Skin of body (tissue), 2 donors: ENCODE results near the gene MTHFR. TPM values are rescaled to one million over a fixed set of nuclear protein-coding genes. Genes with fewer than 3 reads are reported as not detected.

Experiments
- DNase-seq: peaks from one replicate; lab custom pipeline; 2025; lab: John Stamatoyannopoulos, UW
- total RNA-seq: library from RNA; depleted of rRNA; stranded (reverse); fragments of >200 nt; gene quantifications from one replicate; pipeline ENCODE4 v1.2.3, GENCODE V29; 2014

Gene MTHFR
- total RNA-seq, 1 donor from 2014 or later: 22.5 TPM

DNA sequence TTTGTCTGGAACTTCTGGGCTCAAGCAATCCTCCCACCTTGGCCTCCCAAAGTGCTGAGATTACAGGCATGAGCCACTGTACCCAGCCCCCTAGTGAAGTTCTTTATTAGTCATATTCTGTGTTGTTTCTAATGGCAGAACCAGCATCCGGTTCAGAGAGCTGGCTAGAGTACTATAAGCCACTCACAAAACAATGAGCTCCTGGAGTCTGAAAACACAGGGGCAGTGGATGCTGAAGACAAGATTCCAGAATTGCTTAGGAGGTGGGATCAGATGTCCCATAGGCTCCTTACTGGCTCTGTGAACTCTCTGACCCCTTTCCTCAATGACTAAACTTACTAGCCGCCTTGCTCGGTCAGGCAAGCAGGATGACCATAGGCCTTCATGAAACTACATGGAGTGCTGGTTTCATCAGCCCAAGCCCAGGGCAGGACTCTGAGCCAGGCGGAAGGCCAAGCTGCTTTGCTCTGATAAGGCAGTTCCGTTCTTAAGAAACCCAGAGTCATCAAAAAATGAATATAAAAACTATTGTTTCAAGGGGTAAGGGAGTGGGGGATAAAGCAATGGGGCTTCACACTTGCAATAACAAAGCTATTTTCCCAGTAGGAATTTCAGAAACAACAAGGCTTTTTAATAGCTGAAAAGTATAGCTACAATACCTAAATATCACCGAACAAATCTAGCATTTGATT, 8.1 kb downstream of the MTHFR start:
- no peak for DNase-seq

DNA sequence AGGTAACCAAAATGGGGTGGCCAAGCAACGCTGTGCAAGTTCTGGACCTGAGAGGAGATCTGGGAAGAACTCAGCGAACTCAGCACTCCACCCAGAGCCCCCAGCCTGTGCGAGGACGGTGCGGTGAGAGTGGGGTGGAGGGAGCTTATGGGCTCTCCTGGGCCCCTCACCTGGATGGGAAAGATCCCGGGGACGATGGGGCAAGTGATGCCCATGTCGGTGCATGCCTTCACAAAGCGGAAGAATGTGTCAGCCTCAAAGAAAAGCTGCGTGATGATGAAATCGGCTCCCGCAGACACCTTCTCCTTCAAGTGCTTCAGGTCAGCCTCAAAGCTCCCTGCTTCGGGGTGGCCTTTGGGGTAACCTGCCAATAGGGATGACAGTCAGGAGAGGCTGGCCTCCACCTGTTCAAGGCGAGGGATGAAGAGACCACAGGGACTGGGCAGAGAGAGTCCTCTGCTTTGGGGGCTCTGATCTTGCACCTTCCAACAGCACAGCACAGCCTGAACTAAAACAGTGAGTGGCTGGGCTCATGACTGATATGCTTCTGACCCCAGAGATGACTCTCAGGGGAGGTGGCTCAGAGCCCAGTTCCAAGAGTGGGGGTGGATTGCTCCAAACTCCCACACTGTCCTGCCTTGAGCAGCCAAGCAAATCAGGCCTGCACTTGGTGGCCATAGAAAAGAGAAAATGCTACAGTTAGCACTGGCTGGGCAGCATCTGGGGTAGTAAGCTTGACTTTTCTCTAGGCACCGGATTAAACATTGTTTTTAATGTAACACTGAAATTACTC, 9.5 kb downstream of the MTHFR start:
- no peak for DNase-seq

DNA sequence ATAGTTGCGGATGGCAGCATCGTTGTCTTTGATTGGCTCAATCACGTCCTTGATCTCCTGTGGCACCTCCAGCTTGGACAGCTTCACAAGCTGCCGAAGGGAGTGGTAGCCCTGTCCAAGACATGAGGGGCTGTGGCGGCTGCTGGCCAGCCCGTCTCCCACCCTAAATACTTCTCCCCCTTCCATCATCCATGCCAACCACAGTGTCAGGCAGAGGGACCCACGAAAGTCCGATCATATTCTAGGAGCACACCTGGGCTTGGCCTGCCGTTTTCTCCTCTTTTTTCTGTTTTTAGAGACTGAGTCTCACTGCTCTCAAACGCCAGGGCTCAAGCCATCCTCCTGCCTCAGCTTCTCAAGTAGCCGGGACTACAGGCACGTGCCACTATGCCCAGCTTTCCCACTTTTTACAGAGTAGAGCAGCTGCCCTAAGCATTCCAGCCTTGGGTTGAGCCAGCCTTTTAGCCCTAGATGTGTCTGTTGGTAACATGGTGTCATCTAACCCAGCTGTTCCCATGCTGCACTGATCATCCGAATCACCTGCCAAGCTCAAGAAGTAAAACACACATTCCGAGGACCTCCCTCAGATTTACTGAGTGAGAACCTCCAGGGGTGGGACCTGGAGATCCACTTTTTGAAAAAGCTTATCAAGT, 10.4 kb downstream of the MTHFR start:
- no peak for DNase-seq

DNA sequence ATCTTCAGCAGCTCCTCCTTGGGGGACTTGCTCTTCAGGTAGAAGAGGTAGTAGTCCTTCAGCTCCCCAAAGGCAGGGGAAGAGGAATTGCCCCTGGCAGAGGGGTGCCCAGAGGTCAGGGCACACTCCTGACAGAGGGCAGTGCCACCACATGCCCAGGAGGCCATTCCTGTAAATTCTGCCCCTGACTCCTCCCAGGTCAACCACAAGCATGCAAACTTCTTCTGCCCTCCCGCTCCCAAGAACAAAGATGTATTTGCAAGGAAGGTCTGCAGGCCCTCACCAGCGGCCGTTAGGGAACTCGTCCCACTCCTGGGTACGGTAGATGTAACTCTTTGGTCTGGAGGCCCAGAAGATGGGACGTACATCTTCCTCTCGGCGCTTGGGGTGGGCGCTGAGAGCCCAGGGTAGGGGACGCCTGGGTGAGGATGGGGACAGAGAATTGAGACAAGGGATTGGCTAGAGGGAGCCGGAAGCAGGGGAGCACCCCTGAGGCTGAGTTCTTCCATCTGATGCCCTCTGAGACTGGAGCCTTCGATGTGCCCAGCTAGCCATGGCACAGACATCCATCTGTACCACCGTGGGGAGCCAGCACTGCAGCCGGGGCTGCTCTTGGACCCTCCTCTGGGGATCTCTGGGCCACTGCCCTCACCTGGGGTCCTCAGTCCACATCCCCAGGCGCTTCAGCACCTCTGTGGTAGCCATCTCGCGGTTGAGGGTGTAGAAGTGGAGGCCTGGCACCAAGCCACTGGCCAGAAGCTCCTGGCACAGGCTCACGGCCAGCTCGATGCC, 11.1 kb downstream of the MTHFR start:
- DNase-seq: no peak

GRCh38 chr1:11793819-11794218, 11.9 kb downstream of the MTHFR start:
- no peak for DNase-seq

GRCh38 chr1:11792106-11792505, 13.7 kb downstream of the MTHFR start:
- no peak for DNase-seq

DNA sequence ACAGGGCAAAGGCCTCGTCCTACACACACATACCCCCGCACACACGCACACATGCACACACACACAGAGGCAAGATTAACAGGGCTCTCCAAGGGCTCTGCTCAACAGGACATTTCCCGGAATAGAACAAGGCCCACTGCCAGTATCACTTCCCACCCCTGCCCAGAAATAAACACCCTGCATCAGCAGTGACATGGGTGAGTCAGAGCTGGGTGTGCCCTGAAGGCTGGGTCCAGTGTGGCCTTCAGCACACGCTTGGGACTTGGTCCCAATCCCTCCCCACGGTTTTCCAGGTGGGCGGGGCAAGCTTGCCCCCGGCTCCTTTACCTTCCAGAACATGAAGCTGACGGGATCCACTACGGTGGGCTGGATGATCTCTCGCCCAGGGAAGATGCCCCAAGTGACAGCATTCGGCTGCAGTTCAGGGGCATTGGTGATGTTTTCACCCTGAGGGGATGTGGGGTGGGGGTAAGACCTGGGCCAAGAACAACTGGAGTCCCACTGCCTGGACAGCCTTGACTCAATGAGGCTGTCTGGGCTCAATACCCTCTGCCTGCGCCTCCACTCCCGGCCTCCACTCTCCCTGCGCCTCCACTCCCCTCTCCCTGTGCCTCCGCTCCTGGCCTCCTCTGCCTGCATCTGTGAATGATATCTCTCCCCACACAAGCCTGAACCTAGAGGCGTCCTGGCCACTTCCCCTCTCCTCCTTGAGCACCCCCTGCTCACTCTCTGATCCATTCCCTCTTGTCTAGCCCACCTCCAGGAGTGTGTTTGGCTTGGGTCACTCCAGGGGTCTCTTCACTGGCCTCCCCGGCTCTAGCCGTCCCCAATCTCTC, 14.7 kb downstream of the MTHFR start:
- peak; percentile 38 for DNase-seq

DNA sequence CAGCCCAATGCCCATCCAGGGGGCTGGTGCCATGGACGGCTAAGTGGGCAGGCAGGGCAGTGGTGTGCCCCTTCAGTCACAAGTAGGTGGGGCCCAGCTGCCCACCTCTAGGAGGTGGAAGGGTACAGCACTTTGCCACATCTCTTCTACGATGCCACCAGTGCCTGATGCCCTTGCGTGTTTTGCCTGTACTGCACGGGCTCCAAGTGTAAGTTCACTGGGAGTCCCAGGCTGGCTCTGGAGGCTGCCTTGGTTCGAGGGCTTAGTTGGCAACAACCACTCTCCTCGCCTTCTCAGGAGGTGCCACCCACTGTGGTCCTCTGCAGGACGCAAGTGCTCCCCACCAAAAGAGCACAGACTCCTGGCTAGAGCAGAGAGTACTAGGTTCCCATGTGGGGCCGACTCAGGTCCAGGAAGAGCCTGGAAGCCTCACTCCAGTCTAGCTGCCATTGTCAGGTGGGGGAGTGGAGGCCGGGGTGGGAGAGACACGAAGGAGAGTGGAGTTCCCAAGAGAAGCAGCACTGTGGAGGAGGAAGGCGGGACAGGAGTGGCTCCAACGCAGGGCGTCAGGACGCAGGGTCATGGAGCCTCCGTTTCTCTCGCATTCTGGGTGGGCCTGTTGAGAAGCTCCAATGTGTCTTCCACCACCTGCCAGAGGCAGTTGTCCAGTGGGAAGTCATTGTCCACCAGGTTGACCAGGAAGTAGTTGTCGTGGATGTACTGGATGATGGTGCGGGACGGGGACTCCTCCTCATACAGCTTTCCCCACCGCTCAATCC, 15.5 kb downstream of the MTHFR start:
- DNase-seq: no peak

DNA sequence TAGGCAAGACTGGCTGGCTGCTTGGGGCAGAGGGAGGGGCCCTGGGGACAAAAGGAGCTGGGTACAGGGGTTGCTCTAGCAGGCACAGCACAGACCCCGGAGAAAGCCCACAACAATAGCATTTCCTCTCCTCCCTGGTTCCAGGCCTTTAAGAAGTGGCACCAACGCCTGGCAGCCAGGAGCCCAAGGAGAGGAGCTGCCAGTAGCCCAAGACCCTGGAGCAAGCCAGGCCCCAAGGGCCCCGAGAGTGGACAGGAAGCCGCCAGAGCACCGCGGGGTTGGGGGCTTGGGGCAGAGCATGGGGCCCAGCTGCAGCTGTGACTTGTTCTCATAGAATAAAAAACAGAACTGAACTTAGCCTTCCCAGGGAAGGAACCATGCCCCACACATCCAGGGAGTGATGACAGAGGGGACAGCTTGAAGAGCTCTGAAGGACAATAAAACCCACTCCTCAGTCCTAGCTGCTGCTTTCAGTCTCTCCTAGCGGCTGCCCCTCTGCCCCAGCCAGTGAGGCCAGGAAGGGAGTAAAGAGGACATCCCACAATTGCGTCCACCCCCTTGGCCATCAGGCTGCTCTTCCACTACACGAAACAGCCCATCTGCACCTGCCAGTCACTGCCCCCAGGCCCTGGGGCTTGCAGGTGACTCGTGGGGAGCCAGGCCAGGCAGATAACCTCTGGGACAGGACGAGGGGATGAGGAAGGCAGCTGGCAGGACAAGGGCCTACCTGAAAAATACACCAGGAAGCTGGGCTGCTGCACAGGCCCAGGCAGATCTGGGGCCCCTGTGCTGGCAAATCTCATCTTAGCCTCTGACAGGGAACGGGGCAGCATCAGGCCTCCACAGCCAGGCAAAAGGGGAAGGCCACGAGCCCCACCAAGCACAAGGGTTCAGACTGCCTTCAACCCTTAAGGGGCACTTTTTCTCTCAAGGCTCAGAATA, 16.4 kb downstream of the MTHFR start:
- DNase-seq: no peak

- no peak for DNase-seq
These were observed 17.2 kb downstream of the MTHFR start for GRCh38 chr1:11788549-11789053.

- DNase-seq: no peak
These were observed 17.8 kb downstream of the MTHFR start for GRCh38 chr1:11787804-11788436.

GRCh38 chr1:11787251-11787803, 18.4 kb downstream of the MTHFR start:
- peak; percentile 9 for DNase-seq

- DNase-seq: no peak
These were observed 19.6 kb downstream of the MTHFR start for GRCh38 chr1:11786168-11786567.

DNA sequence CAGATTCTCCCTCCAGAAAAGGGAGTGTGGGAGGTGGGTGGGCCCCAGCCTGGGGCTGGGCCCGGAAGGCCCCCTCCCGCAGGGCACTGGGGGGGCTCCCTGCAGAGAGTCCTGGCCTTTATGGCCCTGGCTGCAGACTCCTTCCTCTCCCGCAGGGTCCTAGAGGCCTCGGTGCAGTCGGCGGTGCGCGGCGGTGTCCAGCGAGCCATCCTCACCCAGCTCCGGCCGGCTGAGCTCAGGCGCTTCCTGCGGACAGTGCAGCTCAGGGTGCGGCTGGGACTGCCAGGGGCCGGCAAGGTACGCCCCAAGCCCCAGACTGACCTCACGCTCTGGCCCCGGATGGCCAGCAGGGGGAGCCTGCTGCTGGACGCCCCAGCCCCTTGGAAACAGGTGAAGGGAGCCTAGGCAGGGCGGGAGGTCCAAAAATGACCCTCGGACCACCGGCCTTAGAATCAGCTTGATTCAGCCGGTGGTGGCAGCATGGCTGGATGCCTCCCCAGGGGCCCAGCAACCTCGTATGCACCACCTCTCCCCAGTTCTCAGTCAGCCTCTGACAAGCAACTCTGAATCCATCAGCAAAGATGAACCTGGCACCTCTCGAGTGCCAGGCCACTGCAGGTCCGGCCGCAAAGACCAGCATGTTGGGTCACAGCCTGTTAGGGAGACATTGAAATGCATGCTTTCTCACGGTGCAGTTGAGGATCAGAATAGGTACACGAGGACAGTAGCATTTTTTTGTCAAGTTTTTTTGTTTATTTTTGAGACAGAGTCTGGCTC, 20.6 kb downstream of the MTHFR start:
- DNase-seq: no peak

- no peak for DNase-seq
These were observed 21.3 kb downstream of the MTHFR start for GRCh38 chr1:11784256-11784992.

DNA sequence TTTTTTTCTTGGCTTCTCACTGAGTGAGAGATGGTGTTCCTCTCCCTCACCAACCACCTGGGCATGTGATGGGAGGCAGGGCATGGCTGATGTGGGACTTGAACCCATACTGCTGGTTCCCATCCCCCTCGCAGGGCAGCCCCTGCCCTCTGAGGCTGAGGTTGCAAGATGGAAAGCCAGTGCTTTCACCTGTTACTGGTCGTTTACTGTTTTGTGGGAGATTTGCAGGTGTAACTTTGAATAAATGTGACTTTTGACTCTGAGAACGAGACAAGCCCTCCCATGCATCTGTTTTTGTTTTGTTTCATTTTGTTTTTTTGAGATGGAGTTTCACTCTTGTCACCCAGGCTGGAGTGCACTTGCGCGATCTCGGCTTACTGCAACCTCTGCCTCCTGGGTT, 22.2 kb downstream of the MTHFR start:
- no peak for DNase-seq
